Skin epidermis (tissue), 12 donors: ENCODE measurements around the gene KRTAP10-6.
"Not testable (repeated sequence)": the region's sequence is repeated elsewhere in the genome, so short reads cannot be mapped to it uniquely, and the experiment has no call there.

Experiments
- H3K27ac ChIP-seq, 21 experiments: fragments of 200-600 bp; sonication (generic) in 11 of 21; one replicate each; pipeline ENCODE4 v1.5.0; 2020; ENCODE audit warnings: mild to moderate bottlenecking in 3 of 21, inconsistent platforms in 2 of 21, moderate library complexity in 2 of 21
- H3K4me3 ChIP-seq, 7 experiments: fragments of 200-600 bp; sonication (generic) in 2 of 7; one replicate each; pipeline ENCODE4 v1.5.0; 2020; ENCODE audit warnings: inconsistent platforms in 2 of 7, mild to moderate bottlenecking in 2 of 7, moderate library complexity in 1 of 7

The KRTAP10-6 gene

DNA sequence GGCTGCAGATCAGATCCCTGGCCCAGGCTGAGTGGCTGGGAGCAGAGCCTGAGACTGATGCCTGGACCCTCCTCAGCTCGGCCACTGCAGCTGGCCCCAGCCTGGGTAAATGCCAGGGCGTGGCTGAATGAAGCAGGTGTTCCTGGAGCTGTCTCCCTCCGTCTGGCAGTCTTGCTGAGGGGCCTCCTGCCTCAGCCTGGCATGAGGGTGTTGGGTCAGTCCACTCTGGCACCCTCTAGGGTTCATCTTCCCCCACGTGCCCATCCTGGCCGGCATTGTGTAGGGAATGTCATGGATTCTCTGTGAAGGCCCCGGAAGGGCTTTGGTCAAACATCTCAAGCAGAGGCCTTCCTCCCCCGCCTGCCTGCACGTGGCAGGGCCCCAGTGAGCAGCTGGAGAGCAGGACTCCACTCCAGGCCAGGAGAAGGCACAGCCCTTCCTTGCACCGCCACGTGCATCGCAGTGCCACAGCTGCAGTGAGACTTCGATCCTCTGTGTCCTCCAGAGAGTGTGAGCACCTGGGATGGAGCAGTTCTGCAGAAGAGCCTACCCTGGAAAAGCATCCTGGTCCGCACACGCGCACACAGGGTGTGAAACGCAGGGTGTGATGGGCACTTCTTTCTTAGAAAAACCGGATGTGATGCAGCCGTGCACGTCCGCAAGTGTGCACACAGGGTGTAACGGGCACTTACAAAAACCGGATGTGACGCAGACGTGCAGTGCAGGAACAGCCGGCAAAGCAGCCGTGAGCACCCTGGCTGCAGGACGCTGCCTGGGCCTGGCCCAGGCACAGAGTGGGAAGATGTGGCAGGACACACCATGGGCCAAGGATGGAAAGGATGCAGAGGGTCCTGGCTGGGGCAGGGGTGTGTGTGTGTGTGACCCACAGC is 23.4 kb downstream of the KRTAP10-6 start:
- Histone ChIP-seq H3K4me3 (no peak overlapping the region), H3K27ac (no peak overlapping the region)

DNA sequence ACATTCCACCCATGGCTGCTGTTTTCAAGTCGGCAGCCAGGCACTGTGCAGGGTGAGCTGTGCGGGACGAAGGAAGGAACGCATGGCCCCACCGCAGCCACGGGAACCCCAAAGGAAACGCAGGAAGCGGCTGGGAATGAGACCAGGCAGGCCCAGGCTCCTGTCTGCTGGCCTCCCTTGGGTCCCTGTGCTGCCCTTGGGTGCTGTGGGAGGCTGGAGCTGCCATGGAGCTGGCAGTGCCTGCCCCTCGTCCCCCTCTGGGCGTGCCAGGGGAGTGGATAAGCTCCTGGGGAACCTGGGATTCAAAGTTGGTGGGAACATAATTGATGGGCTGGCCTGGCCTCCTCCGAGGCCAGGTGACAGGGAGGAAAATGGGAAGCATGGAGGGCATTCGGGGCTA is 24.0 kb downstream of the KRTAP10-6 start:
- H3K4me3 ChIP-seq: no peak overlapping the region
- H3K27ac ChIP-seq: no peak overlapping the region

DNA sequence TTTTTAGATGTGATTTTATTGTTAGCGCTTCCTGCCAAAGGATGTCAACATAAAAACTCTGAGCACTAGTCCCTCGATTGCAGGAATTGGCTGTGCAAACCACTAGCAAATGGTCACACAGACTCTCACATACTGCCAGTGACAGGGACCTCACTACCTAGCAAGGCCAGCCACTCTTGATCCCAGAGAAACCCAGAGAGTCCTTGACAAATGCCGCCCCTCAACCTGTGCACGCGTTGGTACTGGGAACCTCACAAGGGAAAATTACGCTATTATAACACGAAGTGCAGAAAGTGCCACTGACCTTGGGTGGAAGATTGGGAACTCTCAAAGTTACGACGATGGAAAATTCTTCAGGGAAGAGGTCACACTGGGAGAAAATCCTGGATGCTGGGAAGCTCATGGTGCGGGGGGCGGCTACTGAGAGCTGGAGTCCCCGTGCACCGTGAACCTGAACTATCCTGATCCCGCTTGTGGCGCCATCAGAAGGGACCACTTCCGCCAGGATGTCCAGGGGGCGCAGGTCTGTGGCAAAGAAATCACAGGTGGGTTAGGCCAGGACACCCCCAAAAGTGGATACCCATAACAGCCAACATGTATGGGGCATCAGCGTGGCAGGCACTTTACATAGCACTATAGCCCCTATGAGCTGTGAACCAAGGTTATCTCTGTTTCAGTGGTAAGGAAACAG is 24.7 kb downstream of the KRTAP10-6 start:
- Histone ChIP-seq H3K27ac (no peak overlapping the region), H3K4me3 (no peak overlapping the region)

DNA sequence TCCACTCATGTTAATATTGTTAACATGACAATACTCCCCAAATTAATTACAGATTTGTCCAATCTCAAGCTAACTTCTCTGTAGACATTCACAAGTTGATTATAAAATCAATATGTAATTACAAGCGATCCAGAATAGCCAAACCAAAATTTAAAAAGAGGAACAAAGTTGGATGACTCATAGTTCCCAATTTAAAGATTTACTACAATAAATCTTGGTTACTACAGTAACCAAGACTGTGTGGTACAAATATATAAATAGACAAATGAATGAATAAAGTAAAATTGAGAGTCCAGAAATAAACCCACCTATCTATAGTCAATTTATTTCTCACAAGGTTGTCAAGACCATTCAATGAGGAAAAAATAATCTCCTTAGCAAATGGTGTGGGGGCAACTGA is 25.9 kb downstream of the KRTAP10-6 start:
- H3K4me3 ChIP-seq: no peak overlapping the region
- no peak overlapping the region for H3K27ac ChIP-seq

DNA sequence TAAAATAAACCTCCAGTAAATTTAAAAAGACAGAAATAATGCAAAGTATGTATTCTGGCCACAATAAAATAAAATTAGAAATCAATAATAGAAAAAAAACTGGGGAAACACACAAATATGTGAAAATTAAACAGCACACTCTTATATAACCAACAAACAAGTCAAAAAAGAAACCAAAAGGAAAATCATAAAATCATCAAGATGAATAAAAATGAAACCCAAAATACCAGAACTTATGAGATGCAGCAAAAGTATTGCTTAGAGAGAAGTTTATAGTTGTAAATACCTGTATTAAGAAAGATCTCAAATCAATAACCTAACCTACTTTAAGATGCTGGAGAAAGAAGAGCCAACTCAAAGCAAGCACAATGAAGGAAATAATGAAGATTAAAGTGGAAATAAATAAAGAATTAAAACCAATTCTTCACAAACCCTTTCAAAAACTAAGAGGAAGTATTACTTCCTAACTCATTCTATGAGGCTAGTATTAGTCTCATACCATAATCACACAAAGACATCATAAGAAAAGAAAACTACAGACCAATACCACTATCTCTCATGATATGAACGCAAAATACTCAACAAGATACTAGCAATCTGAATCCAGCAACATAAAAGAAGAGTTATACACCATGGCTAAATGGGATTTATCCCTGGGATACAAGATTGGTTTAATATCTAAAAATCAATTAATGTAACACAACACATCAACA is 27.3 kb downstream of the KRTAP10-6 start:
- H3K27ac ChIP-seq: peak overlapping the region in 2 of 21 experiments; percentile 6 to 59

DNA sequence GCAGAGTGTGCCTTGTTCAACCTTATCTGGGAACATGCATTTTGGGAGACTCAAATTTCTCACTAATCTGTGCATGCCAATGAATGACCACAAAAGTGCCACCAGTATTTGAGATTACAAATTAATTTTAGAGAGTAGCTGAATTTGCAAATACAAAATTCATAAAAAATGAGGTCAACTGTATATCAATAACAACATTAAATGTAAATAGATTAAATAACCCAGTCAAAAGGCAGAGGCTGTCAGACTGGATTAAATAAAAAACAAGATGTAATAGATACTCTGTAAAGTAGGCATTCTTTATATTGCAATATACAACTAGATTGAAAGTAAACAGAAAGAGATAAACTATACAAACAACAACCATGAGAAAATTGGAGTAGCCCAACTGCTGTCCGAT is 28.2 kb downstream of the KRTAP10-6 start:
- Histone ChIP-seq H3K4me3 (no peak overlapping the region), H3K27ac (peak overlapping the region in 1 of 21 experiments; percentile 59)

More for the DNA sequence above, 27.3 kb downstream of the KRTAP10-6 start:
- no peak overlapping the region for H3K4me3 ChIP-seq

DNA sequence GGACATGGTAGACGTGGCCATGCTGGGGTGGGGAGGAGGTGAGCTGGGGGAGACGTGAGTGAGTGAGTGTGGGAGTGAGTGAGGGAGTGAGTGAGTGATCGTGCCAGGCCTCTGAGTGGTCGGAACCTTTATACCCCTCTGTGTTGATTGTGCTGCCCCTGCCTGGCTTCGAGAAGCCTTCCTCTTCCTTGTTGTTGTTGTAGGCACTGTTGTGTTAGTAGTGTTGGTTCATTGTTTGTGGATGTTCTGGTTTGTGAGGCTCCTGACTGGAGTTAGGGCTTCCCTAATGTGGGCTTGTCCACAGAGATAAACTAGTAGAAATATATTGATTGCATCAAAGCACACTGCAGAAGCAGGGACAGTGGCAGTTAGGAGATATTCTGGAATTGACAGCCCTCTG is 33.6 kb downstream of the KRTAP10-6 start, which contains the start of gene KRTAP10-3:
Gene KRTAP10-3 (minus strand): TSS at position 101 of the 400 bp plus-strand sequence. CDS start 80 bp downstream, at position 21.
- H3K4me3 ChIP-seq: no peak within 1 kb of the TSS
- no peak within 1 kb of the TSS for H3K27ac ChIP-seq

DNA sequence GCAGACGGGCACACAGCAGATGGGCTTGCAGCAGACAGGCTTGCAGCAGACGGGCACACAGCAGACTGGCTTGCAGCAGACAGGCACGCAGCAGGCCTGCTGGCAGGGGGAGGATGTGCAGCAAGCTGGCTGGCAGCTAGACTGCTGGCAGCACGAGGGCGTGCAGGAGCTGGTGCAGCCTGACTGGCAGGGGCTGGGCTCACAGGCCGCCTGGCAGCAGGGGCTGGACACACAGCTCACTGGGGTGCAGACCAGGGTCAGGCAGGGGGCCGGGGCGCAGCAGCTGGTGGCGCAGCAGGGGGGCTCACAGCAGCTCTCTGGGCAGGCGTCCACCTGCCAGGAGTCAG is 34.0 kb downstream of the KRTAP10-6 start:
- H3K4me3 ChIP-seq, H3K27ac ChIP-seq: not testable (repeated sequence)

DNA sequence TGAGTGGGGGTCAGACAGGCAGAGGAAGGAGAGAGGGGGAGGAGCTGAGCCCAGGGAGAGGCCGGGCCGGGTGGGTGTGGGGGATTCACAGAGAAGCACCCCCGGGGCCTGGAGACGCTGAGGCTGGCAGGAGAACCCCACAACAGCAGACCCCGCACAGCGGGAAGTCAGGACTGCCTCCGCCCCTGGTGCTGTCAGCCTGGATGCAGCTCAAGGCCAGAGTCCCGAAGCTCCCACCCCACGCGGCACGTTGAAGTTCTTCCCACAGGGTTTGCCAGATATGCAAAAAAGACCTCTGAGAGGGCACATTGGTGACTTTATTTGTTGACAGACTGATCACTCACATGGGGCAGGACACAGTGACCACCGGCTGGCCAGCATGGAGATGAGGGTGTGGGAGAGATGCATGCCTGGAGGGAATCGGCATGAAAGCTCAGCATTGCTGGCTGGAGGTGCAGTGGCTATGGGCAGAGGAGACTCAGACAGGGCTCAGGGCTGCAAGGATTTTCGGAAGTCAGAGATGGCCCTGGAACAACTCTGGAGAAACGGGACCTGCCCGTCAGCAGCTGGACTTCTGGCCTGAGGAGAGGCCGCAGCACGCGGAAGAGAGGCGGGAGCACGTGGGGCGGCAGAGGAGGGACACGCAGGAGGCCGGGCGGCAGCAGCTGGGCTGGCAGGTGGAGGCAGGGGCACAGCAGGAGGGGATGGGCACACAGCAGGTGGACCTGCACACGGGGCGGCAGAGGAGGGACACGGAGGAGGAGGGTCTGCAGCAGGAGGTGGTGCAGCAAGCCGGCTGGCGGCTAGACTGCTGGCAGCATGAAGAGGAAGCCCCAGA is 34.6 kb downstream of the KRTAP10-6 start:
- no peak overlapping the region for H3K4me3 ChIP-seq

DNA sequence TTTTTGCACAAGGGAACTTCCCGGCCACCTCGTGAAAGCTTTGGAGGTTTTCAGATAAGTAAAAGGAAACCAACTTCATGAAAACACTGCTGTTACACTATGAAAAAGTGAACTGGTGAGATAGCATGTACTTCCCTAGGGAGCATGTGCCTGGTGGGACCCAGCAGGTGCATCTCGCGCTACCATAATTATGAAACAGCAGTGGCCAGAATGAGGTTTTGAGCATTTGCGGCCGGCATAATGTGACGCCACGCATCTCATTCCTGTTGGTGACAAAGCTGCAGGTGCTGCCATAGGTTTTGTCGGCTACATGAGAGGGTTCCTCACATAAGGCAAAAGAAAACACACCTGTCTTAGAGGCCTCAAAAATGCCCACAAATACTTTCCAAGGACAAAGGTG is 35.4 kb downstream of the KRTAP10-6 start:
- H3K27ac ChIP-seq: no peak overlapping the region

More for the DNA sequence above, 34.6 kb downstream of the KRTAP10-6 start:
- H3K27ac ChIP-seq: no peak overlapping the region

DNA sequence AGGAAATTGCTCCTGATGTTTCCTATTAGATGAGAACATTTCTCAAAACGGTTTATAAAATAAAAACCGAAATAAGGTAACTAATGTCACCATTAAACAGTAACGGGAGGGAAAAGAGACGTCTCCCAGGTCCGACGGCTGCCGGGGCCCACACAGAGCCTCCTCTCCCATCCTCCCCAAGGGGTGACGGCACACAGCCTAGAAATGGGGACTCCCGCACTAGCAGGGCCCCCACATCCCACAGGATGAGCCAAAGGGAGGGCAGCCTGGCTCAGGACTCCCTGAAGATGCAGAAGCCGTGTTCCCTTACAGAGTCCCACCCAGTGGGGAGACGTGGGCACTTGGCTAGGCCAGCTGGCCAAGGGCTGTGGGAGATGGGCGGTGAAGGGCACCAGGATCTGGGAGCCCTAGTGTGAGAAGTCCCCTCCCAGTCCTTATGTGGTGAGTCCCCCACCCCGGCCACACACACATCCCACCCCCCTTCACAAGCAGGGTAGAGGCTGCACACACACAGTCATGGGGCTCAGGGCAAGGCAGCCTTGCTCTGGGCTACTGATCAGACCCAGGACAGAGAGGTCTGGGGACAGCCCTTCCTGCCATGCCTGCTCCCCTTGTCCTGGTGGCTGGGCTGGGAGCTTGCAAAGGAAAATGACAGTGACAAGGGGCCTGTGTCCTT is 37.0 kb downstream of the KRTAP10-6 start:
- Histone ChIP-seq H3K4me3 (no peak overlapping the region), H3K27ac (no peak overlapping the region)

More for the DNA sequence above, 35.4 kb downstream of the KRTAP10-6 start:
- no peak overlapping the region for H3K4me3 ChIP-seq

DNA sequence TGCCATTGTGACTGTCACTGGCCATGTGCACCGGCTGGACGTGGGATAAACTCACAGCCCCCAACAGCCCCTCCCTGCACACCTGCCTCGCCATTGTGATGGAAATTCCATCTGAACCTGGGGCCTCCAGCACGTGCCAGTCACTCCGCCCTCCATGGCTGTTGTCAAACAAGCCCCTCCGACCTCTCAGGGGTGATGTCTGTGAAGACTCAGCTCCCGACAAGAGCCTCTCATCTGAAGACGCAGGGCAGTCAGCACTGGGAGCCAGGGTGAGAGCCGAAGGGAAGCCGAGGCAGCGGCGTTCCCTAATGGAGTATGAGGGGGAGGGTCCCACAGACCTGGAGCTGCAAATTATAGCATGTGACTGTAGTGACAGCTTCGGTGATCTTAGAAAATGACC is 39.6 kb downstream of the KRTAP10-6 start:
- H3K4me3 ChIP-seq: no peak overlapping the region
- no peak overlapping the region for H3K27ac ChIP-seq

DNA sequence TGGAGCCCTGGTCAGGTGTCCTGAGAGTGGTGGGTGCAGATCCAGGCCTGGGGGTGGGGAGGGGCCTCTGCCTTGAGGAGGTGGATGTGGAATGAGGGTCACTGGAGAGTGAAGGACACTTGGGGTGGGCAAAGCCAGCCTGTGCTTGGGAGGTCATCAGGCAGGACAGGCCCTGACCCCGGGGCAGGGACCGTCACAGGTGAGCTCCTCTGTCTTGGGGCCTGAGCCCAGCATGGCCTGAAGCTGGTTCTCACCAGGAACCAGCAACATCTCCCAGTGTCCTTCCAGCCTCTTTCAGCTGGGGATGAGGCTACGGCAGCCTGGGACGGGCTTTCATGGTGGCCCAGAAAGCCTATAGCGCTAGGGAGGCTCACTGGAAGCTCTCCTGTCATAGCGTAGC is 40.2 kb downstream of the KRTAP10-6 start:
- Histone ChIP-seq H3K4me3 (no peak overlapping the region), H3K27ac (no peak overlapping the region)

DNA sequence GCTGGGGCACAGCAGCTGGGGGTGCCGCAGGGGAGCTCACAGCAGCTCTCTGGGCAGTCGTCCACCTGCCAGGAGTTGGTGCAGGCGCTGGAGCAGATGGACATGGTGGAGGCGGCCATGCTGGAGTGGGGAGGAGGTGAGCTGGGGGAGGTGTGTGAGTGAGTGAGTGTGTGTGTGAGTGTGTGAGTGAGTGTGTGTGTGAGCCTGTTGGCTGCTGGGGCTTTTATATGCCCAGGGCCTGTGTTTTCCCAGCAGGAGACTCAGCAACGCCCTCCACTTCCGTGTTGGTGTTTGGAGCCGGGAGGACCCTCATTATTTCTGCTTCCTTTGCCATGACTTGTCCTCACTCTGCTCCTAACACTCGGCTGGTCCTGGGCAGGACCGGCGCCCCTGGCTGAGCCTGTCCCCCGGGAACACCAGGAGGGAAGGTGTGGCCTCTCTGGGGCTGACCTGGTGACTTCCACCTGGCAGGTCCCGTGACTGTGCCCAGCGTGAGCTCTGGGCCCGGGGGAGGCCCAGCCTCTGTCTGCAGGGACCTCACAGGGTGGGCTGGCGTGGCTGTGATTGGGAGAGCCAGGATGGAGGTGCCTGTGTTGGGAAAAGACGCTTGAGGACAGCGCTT is 40.9 kb downstream of the KRTAP10-6 start, which contains the start of gene KRTAP10-2:
Gene KRTAP10-2 (minus strand): TSS at position 166 of the 622 bp plus-strand sequence. CDS start 47 bp downstream, at position 119.
- no peak within 1 kb of the TSS for H3K27ac ChIP-seq
- no peak within 1 kb of the TSS for H3K4me3 ChIP-seq

DNA sequence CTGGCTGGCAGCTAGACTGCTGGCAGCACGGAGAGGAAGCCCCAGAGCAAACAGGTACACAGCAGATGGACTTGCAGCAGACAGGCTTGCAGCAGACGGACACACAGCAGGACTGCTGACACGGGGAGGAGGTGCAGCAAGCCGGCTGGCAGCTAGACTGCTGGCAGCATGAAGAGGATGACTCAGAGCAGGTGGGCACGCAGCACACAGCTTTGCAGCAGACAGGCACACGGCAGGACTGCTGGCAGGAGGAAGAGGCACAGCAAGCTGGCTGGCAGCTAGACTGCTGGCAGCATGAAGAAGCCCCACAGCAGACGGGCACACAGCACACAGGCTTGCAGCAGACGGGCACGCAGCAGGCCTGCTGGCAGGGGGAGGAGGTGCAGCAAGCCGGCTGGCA is 41.5 kb downstream of the KRTAP10-6 start:
- Histone ChIP-seq H3K27ac (no peak overlapping the region), H3K4me3 (no peak overlapping the region)

DNA sequence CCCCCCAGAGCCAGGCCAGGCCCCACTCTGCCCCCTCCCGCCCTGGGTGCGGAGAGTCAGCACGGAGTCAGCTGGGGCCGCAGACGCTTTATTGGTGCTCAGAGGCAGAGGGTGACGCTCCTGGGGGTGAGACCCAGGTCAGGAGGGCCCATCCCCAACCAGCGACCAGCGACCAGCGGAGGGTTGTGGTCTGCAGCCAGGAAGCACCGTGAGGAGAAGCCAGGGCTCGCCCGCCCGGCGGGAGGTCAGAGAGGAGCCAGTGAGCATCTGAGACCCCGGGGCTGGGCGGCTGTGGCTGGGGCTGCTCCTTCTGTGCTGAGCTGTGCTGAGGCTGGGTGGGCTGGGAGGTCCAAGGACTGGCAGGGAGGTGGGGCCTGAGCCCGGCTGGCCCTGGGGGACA is 42.0 kb downstream of the KRTAP10-6 start:
- not testable (repeated sequence) for H3K27ac ChIP-seq, H3K4me3 ChIP-seq

DNA sequence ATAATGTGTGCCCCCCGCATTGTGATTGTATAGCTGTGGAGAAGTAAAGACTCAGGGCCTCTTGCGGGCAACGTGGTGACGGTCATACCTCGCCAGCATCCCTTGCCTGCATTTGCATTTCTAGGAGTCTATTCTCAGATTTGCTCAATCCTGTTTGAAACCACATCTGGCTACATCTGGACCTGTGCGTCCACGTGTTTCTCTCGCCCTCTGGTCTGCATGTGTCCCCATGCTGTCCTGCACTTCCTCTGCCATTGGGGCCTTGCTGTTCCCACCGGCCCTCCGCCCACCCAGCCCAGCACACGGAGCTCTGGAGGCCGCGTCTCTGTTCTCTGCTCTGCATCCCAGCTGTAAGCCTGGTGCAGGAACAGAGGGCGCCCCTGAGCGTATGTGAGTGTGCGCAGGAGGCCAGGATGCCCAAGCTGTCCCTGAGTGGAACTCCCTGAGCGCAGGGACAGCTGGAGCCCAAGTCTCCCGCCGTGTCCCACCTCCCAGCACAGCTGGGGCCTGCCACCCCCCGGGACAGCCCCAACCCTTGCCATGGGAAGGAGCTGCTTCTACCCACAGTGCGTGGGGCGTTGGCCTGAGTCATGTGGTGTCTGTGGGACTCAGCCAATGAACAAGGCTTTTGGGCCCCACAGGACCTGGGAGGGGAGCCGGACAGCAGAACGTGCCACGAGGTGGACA is 42.6 kb downstream of the KRTAP10-6 start:
- Histone ChIP-seq H3K4me3 (no peak overlapping the region), H3K27ac (peak overlapping the region in 2 of 21 experiments; percentile 27 to 63)

DNA sequence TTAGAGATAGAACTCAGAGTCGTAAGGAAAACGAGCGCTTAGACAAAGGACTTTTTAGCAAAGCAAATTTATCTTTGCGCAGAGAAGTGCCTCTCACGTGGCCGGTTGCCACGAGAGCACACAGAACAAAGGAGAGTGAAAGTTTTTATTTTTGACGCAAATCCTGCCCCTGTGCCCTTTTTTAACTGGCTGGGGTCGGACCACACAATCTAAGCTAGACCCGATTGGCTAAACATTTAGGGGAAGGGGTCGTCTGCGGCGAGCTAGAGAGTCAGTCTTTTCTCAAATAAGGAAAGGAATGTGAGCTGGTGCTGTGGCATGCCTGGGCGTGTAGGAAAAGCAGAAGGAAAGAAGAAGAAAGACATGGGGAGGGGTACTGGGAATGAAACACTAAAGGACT is 43.4 kb downstream of the KRTAP10-6 start:
- H3K4me3 ChIP-seq: peak overlapping the region in 1 of 7 experiments; percentile 4
- peak overlapping the region in 2 of 21 experiments; percentile 27 to 63 for H3K27ac ChIP-seq
